Small intestine (tissue), 7 donors: ENCODE data around the gene ZNF785. TPM values are rescaled to one million over a fixed set of nuclear protein-coding genes. Genes with fewer than 3 reads are reported as not detected.
"Not testable (repeated sequence)": the region's sequence is repeated elsewhere in the genome, so short reads cannot be mapped to it uniquely, and the experiment has no call there.

Source experiments
- DNase-seq, 2 donors: peaks; one replicate each; pipeline versions ENCODE4 v3.0.0 to v3.0.0-alpha.2; 2013
- FAIRE-seq: peaks from 2 replicates; lab custom pipeline; 2012; peaks lifted over from hg19 to GRCh38; lab: Jason Lieb, UNC
- H3K27ac ChIP-seq, 3 donors: one replicate each; pipeline ENCODE4 v1.5.1; 2013; ENCODE audit warnings: low read length in 2 of 3, mild to moderate bottlenecking in 2 of 3, control low read depth in 1 of 3, inconsistent platforms in 1 of 3, low read depth in 1 of 3, moderate library complexity in 1 of 3
- H3K27me3 ChIP-seq, 3 donors: one replicate each; pipeline ENCODE4 v1.6.1; 2013; ENCODE audit warnings: low read length in 3 of 3, inconsistent platforms in 1 of 3; ENCODE audit not compliant: control insufficient read depth in 3 of 3, insufficient read depth in 3 of 3
- H3K36me3 ChIP-seq, 3 donors: one replicate each; pipeline ENCODE4 v1.6.1; 2013; ENCODE audit warnings: low read length in 3 of 3, inconsistent platforms in 1 of 3, low read depth in 1 of 3, mild to moderate bottlenecking in 1 of 3, moderate library complexity in 1 of 3; ENCODE audit not compliant: control insufficient read depth in 3 of 3, insufficient read depth in 2 of 3
- H3K4me1 ChIP-seq, 3 donors: one replicate each; pipeline ENCODE4 v1.6.1; 2013; ENCODE audit warnings: low read length in 2 of 3, inconsistent platforms in 1 of 3, low read depth in 1 of 3, mild to moderate bottlenecking in 1 of 3, moderate library complexity in 1 of 3; ENCODE audit not compliant: control insufficient read depth in 3 of 3, insufficient read depth in 2 of 3
- H3K4me3 ChIP-seq, 3 donors: one replicate each; pipeline ENCODE4 v1.5.1; 2013; ENCODE audit warnings: low read length in 3 of 3, control low read depth in 1 of 3, inconsistent platforms in 1 of 3, low read depth in 1 of 3, mild to moderate bottlenecking in 1 of 3, moderate library complexity in 1 of 3
- H3K9me3 ChIP-seq, 2 donors: one replicate each; pipeline ENCODE4 v1.6.1; 2013; ENCODE audit warnings: low read depth in 1 of 2, low read length in 1 of 2; ENCODE audit not compliant: control insufficient read depth in 2 of 2, insufficient read depth in 1 of 2
- WGBS, 3 donors: extraction: QIAGEN DNeasy Blood & Tissue Kit; methylation state at CpG; one replicate each; pipeline ENCODE4 v1.1.7; 2013; 5-methylcytosine and 5-hydroxymethylcytosine counted together
- polyA plus RNA-seq, 4 donors: library from polyadenylated mRNA; stranded (reverse) in 3 of 4; unstranded in 1 of 4; fragments of 200-250 nt in 3 of 4; fragments of 120-200 nt in 1 of 4; gene quantifications; one replicate each; pipeline versions ENCODE4 v1.2.1 to v1.2.3, GENCODE V29; 2013
- donor health status: healthy with polysubstance abuse.
- donor health status: control.
- donor health status: control.
- donor health status: Bipolar disorder and iron deficiency.
- donor health status: healthy.

The ZNF785 gene
- polyA plus RNA-seq, 4 donors, result 1.9 to 20.4 (median 4.1) TPM

DNA sequence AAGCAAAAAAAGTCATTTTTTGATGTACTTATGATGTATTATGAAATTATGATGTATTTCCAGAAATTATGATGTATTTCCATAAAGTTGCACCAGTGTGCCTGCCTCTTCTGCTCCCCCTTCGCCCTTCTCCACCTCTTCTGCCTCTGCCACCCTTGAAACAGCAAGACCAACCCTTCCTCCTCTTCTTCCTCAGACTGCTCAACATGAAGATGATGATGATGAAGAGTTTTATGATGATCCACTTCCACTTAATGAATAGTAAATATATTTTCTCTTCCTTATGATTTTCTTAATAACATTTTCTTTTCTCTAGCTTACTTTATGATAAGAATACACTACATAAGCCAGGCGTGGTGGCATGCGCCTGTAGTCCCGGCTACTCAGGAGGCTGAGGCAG lies 7.4 kb upstream of the ZNF785 start:
- no peak overlapping the region for H3K27ac ChIP-seq
- H3K4me3 ChIP-seq, result no peak overlapping the region
- H3K4me1 ChIP-seq, result peaks cover 0 to 4% (median 0%) of the 10 kb centered on the region in 3 donors
- DNase-seq (no peak), FAIRE-seq (no peak)
- WGBS, 3 donors, result 93 to 98% (median 93%) methylated on average over 4 of the region's 4 CpGs
- no peaks in the 10 kb centered on the region for H3K27me3 ChIP-seq
- H3K9me3 ChIP-seq, result peaks cover 0 to 2% of the 10 kb centered on the region in 2 donors
- H3K36me3 ChIP-seq, result peaks cover 0 to 11% (median 0%) of the 10 kb centered on the region in 3 donors

DNA sequence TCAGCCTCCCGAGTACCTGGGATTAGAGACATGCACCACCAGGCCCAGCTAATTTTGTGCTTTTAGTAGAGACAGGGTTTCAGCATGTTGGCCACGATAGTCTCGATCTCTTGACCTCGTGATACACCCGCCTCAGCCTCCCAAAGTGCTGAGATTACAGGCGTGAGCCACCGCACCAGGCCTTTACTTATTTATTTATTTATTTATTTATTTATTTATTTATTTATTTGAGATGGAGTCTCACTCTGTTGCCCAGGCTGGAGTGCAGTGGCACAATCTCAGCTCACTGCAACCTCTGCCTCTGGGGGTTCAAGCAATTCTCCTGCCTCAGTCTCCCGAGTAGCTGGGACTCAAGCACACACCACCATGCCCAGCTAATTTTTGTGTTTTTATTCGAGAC lies 5.4 kb upstream of the ZNF785 start:
- FAIRE-seq, H3K9me3 ChIP-seq, DNase-seq, H3K27me3 ChIP-seq, H3K4me3 ChIP-seq, H3K4me1 ChIP-seq: not testable (repeated sequence)
- peak overlapping the region in 2 of 3 donors; percentile 69 to 79 for H3K27ac ChIP-seq
- WGBS, 3 donors, result 93 to 95% (median 95%) methylated on average over 9 of the region's 9 CpGs
- peaks cover 0 to 17% (median 0%) of the 10 kb centered on the region in 3 donors for H3K36me3 ChIP-seq

DNA sequence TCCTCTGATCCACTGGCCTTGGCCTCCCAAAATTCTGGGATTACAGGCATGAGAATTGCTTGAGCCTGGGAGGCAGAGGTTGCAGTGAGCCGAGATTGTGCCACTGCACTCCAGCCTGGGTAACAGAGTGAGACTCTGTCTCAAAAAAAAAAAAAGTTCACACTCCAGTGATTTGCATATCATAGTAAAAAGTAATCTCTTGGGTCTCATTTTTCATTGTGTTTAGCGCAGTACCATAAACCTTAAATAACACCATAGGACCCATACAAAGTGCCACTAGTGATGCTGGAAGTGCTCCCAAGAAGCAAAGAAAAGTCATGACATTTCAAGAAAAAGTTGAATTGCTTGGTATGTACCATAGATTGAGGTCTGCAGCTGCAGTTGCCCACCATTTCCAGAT lies 4.1 kb upstream of the ZNF785 start:
- 74 to 94% (median 84%) methylated on average over 2 of the region's 2 CpGs for WGBS, 3 donors

DNA sequence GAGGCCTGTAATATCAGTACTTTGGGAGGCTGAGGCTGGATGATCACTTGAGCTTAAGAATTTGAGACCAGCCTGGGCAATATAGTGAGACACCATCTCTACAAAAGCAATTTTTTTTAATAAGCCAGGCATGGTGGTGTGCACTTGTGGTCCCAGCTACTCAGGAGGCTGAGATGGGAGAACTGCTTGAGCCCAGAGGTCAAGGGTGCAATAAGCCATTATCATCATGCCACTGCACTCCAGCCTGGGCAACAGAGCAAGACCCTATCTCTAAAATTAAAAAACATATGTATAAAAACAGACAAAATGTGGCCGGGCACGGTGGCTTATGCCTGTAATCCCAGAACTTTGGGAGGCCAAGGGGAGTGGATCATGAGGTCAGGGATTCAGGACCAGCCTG lies 3.2 kb upstream of the ZNF785 start:
- peaks cover 0 to 18% (median 0%) of the 10 kb centered on the region in 3 donors for H3K36me3 ChIP-seq
- DNase-seq, result no peak
- no peaks in the 10 kb centered on the region for H3K27me3 ChIP-seq
- no peak overlapping the region for H3K4me3 ChIP-seq
- 93 to 100% (median 100%) methylated on average over 2 of the region's 2 CpGs for WGBS, 3 donors
- no peak overlapping the region for H3K27ac ChIP-seq
- no peaks in the 10 kb centered on the region for H3K9me3 ChIP-seq
- FAIRE-seq, result no peak
- peaks cover 0 to 4% (median 0%) of the 10 kb centered on the region in 3 donors for H3K4me1 ChIP-seq

More for the DNA sequence above, 4.1 kb upstream of the ZNF785 start:
- peaks cover 0 to 17% (median 0%) of the 10 kb centered on the region in 3 donors for H3K36me3 ChIP-seq
- H3K27ac ChIP-seq, result peak overlapping the region in 1 of 3 donors; percentile 69
- not testable (repeated sequence) for H3K9me3 ChIP-seq, DNase-seq, H3K4me3 ChIP-seq, FAIRE-seq, H3K27me3 ChIP-seq, H3K4me1 ChIP-seq

DNA sequence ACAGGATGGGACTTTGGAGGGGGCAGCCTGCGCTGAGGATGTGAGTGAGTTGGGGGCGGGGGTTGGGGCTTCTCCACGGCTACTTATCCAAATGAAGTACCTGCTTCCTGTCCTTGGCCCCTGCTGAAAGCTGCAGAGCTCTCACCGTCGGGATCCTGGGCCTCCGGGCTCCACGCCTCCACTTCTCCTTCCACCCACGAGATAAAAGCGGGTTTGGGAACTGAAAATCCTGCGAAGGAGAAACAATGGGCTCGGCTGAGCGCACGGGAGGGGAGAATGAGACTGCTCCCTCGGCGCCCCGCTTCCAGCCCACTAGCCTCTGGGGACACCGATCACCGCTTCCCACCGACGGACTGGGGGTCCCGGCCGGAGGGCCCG lies 486 bp downstream of the ZNF785 start:
- peaks cover 2 to 47% (median 2%) of the 10 kb centered on the region in 3 donors for H3K36me3 ChIP-seq
- H3K4me1 ChIP-seq, result no peaks in the 10 kb centered on the region
- FAIRE-seq (no peak), DNase-seq (peak in 1 of 2 donors; percentile 28)
- peak overlapping the region; percentile 63 to 73 (median 66) for H3K4me3 ChIP-seq
- peak overlapping the region; percentile 84 to 90 (median 89) for H3K27ac ChIP-seq
- no peaks in the 10 kb centered on the region for H3K9me3 ChIP-seq
- H3K27me3 ChIP-seq, result no peaks in the 10 kb centered on the region
- 1 to 3% (median 2%) methylated on average over 19 to 23 of the region's 23 CpGs for WGBS, 3 donors

DNA sequence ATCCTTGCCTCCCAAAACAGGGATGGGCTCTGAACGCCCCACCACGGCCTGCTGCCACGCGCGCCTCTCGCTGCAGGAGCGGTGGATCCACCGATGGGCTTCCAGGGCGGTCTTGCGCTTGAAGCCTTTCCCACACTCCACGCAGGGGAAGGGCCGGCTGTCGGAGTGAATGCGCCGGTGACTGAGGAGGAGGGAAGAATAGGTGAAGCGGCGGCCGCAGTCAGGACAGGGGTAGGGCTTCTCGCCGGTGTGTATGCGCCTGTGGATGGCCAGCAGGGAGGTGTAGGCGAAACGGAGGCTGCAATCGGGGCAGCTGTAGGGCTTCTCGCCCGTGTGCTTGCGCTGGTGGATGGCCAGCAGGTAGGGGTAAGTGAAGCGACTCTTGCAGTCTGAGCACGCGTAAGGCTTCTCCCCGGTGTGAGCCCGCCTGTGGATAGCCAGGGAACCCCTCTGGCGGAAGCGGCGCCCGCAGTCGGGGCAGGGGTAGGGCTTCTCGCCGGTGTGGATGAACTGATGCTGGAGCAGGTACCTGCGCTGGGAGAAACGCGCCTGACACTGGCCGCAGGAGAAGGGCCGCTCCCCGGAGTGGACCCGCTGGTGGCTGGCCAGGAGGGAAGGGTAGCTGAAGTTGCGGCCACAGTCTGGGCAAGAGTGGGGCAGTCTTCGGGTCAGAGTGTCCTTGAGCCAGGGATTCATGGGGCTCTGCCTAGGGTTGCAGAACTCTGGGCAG lies 2.7 kb downstream of the ZNF785 start:
- no peak for FAIRE-seq
- no peaks in the 10 kb centered on the region for H3K4me1 ChIP-seq
- H3K27me3 ChIP-seq, result no peaks in the 10 kb centered on the region
- 96 to 97% (median 96%) methylated on average over 45 to 48 of the region's 48 CpGs for WGBS, 3 donors
- DNase-seq, result no peak
- no peaks in the 10 kb centered on the region for H3K9me3 ChIP-seq
- H3K36me3 ChIP-seq, result peaks cover 2 to 58% (median 4%) of the 10 kb centered on the region in 3 donors
- no peak overlapping the region for H3K27ac ChIP-seq
- no peak overlapping the region for H3K4me3 ChIP-seq

DNA sequence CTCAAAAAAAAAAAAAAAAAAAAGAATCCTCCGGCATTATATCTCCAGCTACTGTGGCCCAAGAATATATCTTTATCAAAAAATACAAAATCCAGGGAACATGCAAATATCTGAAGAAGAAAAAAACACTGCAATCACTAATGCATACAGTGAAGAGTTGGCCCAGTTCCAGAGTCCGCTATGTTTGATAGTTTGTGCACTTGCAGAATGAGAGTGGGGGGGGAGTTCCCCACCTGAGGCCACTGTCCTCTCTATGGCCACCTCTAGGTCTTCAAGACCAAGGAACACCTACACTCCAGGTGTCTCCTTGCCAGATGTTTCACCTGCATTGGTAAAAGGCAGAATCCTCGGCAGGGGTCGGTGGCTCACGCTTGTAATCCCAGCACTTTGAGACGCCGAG lies 4.0 kb downstream of the ZNF785 start:
- peaks cover 2 to 61% (median 4%) of the 10 kb centered on the region in 3 donors for H3K36me3 ChIP-seq
- 85 to 89% (median 86%) methylated on average over 7 of the region's 7 CpGs for WGBS, 3 donors
- no peak for FAIRE-seq

DNA sequence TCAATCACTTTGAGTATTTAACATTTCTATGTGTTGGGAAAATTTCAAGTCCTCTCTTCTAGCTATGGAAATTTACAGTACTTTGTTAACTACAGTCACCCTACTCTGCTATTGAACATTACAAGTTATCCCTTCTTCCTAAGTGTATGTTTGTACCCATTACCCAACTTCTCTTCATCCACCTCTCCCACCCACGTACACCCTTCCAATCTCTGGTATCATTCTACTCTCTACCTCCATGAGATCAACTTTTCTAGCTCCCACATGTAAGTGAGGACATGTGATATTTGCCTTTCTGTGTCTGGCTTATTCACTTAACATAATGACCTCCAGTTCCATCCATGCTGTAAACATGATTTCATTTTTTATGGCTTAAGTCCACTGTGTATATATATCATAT lies 10.8 kb downstream of the ZNF785 start:
- WGBS, 3 donors, result 73 to 81% (median 77%) methylated on average over 1 of the region's 1 CpG
- H3K4me3 ChIP-seq, result no peak overlapping the region
- no peaks in the 10 kb centered on the region for H3K27me3 ChIP-seq
- FAIRE-seq, result no peak
- H3K36me3 ChIP-seq, result peaks cover 0 to 40% (median 2%) of the 10 kb centered on the region in 3 donors
- DNase-seq, result no peak
- no peak overlapping the region for H3K27ac ChIP-seq
- H3K4me1 ChIP-seq, result peaks cover 0 to 17% (median 0%) of the 10 kb centered on the region in 3 donors
- H3K9me3 ChIP-seq, result no peaks in the 10 kb centered on the region

More for the DNA sequence above, 4.0 kb downstream of the ZNF785 start:
- Histone ChIP-seq H3K4me3 (no peak overlapping the region), H3K4me1 (no peaks in the 10 kb centered on the region), H3K27ac (no peak overlapping the region), H3K9me3 (no peaks in the 10 kb centered on the region), H3K27me3 (no peaks in the 10 kb centered on the region)
- DNase-seq, result no peak
